GM19099 (cell line): Measurements from ENCODE around the gene RAD9A.

Experiments used
- POLR2A ChIP-seq: IDR thresholded peaks from 3 replicates; pipeline ENCODE4 v1.6.1; 2011; ENCODE audit warnings: low read depth; ENCODE audit not compliant: insufficient read length; ENCODE audit errors: extremely low read depth

The RAD9A gene

GRCh38 chr11:67431346-67432249 lies 39.8 kb downstream of the RAD9A start:
- TF ChIP-seq POLR2A = no peak

GRCh38 chr11:67432655-67433349 lies 41.0 kb downstream of the RAD9A start:
- TF ChIP-seq POLR2A = no peak

GRCh38 chr11:67433536-67434394 lies 42.0 kb downstream of the RAD9A start:
- TF ChIP-seq POLR2A = peak; percentile 22

GRCh38 chr11:67434395-67434881 lies 42.7 kb downstream of the RAD9A start:
- TF ChIP-seq POLR2A = peak; percentile 67

GRCh38 chr11:67435031-67435726 lies 43.4 kb downstream of the RAD9A start:
- no peak for TF ChIP-seq POLR2A

GRCh38 chr11:67435727-67436458 lies 44.1 kb downstream of the RAD9A start:
- TF ChIP-seq POLR2A = peak; percentile 68

- TF ChIP-seq POLR2A = peak; percentile 69
These were observed 44.8 kb downstream of the RAD9A start for GRCh38 chr11:67436459-67437081.

- peak; percentile 98 for TF ChIP-seq POLR2A
These were observed 45.5 kb downstream of the RAD9A start, which contains the start of gene PTPRCAP for GRCh38 chr11:67437082-67437808. PTPRCAP (minus strand) TSS chr11:67437682; CDS start chr11:67437619, 63 bp downstream.

GRCh38 chr11:67437809-67438157 lies 46.0 kb downstream of the RAD9A start:
- no peak for TF ChIP-seq POLR2A

GRCh38 chr11:67438158-67438902 lies 46.5 kb downstream of the RAD9A start:
- TF ChIP-seq POLR2A = peak; percentile 73

GRCh38 chr11:67439321-67440228 lies 47.8 kb downstream of the RAD9A start:
- peak; percentile 10 for TF ChIP-seq POLR2A
